Measurements from ENCODE around the gene FAM131B.

Gene FAM131B

DNA sequence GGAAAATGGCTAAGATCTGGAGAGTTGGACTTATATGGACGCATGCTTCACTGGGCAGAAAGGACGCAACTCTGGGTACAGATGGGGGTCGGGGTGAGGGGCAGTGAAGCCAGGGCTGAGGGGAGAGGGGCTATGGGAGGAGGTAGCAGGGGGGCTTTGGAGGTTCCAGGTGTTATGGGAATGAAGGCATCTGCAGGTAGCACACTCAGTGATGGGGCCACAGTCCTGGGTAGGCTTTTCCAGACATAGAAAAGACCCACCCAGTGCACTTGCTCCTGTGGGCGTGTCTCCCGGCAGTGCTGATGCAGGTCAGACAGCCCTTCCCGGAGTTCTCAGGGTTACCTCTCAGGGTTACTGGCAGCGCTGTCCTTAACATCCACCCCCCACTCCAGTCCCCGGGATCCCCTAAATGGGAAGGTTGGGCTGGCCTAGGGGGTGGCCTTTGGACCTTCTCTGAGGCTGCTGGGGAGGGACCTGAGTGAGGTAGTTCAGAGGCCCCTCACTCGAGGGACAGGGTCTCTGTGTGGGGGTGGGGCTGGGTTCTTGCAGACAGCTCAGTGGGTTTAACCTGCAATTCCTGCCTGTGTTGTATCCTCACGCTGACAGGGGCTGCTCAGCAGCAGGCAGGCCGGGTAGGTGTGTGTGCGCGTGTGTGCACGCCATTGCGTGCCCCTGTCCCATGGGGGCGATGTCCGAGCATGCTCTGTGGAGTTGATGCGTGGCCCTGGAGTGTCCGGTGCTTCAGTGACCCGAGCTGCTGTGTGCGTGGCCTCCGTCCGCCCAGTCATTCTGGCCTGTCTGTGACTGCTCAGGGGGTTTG, 24.9 kb upstream of the FAM131B start:
- Histone ChIP-seq H3K4me2 (peak overlapping the region; percentile 91 to 100 (median 98); a peak in 21 of 22 replicates), H3K4me1 (peaks cover 53 to 94% (median 63%) of the 10 kb centered on the region in 10 experiments), H3K4me3 (peak overlapping the region in 5 of 10 experiments; percentile 87 to 100 (median 99); a peak in 7 of 20 replicates), H3K9ac (peak overlapping the region in 7 of 11 experiments; percentile 3 to 65 (median 33); a peak in 9 of 22 replicates), H3K27me3 (no peaks in the 10 kb centered on the region), H3K36me3 (peaks cover 47 to 100% (median 93%) of the 10 kb centered on the region in 11 experiments), H3K9me3 (replicated peaks in 1 of 11) (no peaks in the 10 kb centered on the region), H4K20me1 (peaks cover 34 to 100% (median 93%) of the 10 kb centered on the region in 11 experiments; a peak in 21 of 22 replicates), H3K27ac (peak overlapping the region in 6 of 11 experiments; percentile 5 to 95 (median 27); a peak in 11 of 22 replicates)
- TF ChIP-seq Cebpa-rat (IDR thresholded peaks at IDR 0.05): no peak

DNA sequence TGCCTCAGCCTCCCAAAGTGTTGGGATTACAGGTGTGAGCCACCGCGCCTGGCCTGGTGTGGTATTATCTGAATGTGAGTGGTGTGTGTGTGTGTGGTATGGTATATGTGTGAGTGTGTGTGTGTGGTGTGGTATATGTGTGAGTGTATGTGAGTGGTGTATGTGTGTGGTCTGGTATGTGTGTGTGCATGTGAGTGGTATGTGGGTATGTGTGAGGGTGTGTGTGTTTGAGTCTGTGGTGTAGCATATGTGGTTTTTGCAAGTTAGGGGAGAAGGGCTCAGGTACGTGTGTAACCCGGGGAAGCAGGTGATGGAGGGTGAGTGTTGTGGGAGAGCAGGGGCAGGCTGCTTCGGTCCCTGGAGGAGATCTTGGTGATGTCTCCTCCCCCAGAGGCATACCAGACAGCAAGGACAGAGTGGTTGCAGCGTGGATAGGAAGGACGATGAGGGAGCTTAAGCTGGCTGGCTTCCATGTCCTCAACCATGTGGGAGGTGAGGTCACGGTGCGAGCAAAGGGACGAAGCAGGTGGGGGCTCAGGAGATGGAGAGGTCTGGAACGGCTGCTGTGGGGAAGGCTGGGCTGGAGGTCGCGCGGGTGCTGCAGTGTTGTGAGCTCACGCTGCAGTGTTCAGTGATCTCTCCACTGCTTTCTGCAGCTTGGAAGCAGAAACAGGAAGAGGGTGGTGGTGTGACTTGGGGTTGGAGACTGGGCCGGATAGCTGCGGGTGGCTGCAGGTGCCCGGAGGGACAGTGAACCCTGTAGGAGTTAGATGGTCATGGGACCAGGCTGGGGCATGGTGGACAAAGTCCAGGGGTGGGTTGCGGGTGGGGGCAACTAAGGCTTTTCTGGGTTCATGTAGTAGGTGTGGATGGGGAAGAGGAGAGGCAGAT, 23.6 kb upstream of the FAM131B start:
- Histone ChIP-seq H3K9ac (peak overlapping the region; percentile 51 to 98 (median 92)), H4K20me1 (peaks cover 40 to 97% (median 89%) of the 10 kb centered on the region in 11 experiments; a peak in 21 of 22 replicates), H3K4me3 (peak overlapping the region; percentile 32 to 100 (median 96); a peak in 19 of 20 replicates), H3K36me3 (peaks cover 35 to 97% (median 84%) of the 10 kb centered on the region in 11 experiments), H3K9me3 (replicated peaks in 1 of 11) (0 out of 22 replicates have a peak, but pooled peaks cover 0 to 7% (median 0%) of the 10 kb centered on the region in 11 experiments), H3K27me3 (no peaks in the 10 kb centered on the region), H3K4me2 (peak overlapping the region; percentile 91 to 100 (median 98)), H3K27ac (peak overlapping the region in 10 of 11 experiments; percentile 36 to 99 (median 78); a peak in 17 of 22 replicates), H3K4me1 (peaks cover 61 to 91% (median 62%) of the 10 kb centered on the region in 10 experiments)
- no peak for TF ChIP-seq Cebpa-rat (IDR thresholded peaks at IDR 0.05)

DNA sequence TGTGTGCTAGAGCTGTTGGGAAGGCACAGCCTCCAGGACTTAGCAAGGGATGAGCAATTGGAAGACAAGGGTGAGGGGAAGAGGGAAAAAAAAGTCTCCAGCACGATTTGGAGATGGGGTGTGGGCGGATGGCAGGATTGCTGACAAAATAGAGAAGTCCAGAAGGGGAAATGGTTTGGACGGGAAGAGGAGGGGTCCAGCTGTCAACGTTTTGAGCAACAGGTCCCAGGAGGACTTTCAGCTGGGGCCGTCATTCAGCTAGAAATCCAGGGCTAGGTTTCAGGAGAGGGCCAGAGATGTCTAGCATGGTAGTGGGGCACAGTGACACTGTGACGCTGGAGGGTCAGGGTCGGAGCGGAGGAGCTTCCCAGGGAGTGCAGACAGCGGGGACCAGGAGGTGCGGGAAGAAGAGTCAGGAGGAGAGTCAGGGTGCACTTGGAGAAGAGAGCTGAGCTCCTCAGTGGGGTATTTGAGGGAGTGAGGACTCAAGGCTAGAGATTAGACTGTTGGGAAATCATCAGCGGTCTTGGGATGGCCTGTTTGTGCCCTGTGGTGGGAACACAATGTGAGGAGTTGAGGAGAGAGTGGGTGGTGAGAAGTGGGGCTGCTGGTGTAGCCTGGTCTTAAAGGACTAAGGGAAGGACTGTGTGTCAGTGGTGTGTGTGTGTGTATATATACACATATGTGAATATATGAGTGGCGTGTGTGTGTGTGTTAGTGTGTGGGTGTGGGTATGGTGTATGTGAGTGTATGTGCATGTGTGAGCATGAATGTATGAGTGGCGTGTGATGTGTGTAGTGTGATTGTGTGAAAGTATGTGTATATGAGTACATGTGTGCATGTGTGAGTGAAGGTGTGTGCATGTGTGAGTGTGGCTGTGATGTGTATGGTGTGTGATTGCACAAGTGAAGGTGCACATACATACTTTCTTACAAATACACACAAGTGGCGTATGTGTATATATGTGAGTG, 22.4 kb upstream of the FAM131B start:
- H3K9me3 ChIP-seq (replicated peaks in 1 of 11): 0 out of 22 replicates have a peak, but pooled peaks cover 0 to 7% (median 0%) of the 10 kb centered on the region in 11 experiments
- peak overlapping the region; percentile 91 to 100 (median 98) for H3K4me2 ChIP-seq
- peak overlapping the region in 9 of 10 experiments; percentile 86 to 100 (median 96); a peak in 18 of 20 replicates for H3K4me3 ChIP-seq
- H3K27ac ChIP-seq: peak overlapping the region in 10 of 11 experiments; percentile 71 to 99 (median 90); a peak in 20 of 22 replicates
- TF ChIP-seq Cebpa-rat (IDR thresholded peaks at IDR 0.05): peak in 6 of 11 experiments; percentile 15 to 60 (median 39); a peak in 5 of 22 replicates
- peaks cover 40 to 85% (median 77%) of the 10 kb centered on the region in 11 experiments; a peak in 21 of 22 replicates for H4K20me1 ChIP-seq
- peaks cover 49 to 79% (median 63%) of the 10 kb centered on the region in 10 experiments for H3K4me1 ChIP-seq
- peak overlapping the region; percentile 57 to 98 (median 92) for H3K9ac ChIP-seq
- peaks cover 23 to 85% (median 72%) of the 10 kb centered on the region in 11 experiments for H3K36me3 ChIP-seq
- H3K27me3 ChIP-seq: no peaks in the 10 kb centered on the region

DNA sequence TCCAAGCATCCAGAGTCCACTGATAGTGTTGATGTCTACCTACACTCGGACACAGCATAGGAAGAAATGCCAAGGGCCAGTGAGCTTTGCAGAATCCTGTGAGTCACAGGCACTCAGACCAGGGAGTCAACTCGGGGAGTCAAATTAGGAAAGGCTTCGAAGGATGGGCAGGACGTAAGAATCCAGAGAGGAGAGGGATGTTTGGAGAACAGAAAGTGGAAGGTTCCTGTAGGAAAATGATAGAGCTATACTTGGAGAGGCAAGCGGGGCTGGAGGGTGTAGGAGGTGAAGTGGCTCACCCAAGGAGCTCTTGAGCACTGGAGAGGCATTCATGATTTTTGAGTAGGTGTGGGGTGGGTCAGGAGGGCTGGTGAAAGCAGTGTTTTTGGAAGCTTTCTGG, 21.6 kb upstream of the FAM131B start:
- peak overlapping the region; percentile 91 to 100 (median 98) for H3K4me2 ChIP-seq
- H3K4me1 ChIP-seq: peaks cover 46 to 79% (median 70%) of the 10 kb centered on the region in 10 experiments
- 0 out of 22 replicates have a peak, but pooled peaks cover 0 to 7% (median 0%) of the 10 kb centered on the region in 11 experiments for H3K9me3 ChIP-seq (replicated peaks in 1 of 11)
- TF ChIP-seq Cebpa-rat (IDR thresholded peaks at IDR 0.05): no peak
- peak overlapping the region in 9 of 10 experiments; percentile 86 to 100 (median 96); a peak in 18 of 20 replicates for H3K4me3 ChIP-seq
- peaks cover 15 to 77% (median 64%) of the 10 kb centered on the region in 11 experiments for H3K36me3 ChIP-seq
- no peaks in the 10 kb centered on the region for H3K27me3 ChIP-seq
- H3K27ac ChIP-seq: peak overlapping the region in 10 of 11 experiments; percentile 71 to 99 (median 90); a peak in 21 of 22 replicates
- peaks cover 39 to 77% (median 69%) of the 10 kb centered on the region in 11 experiments; a peak in 21 of 22 replicates for H4K20me1 ChIP-seq
- H3K9ac ChIP-seq: peak overlapping the region; percentile 57 to 98 (median 92); a peak in 21 of 22 replicates

DNA sequence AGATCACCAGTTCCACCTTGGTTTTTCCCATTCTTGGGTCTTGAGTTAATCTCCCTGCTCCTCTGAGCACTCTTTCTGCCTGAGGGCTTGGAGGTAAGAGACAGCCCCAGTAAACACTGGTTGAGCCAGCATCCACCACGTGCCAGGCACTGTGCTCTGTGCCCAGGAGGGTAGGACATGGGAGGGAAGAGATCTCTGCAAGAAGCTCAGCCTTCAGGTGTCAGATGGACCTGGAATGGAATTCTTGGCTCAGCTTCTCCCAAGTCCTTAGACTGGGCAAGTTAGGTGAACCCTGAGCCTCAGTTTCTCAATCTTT, 21.1 kb upstream of the FAM131B start:
- Histone ChIP-seq H3K9ac (peak overlapping the region; percentile 8 to 98 (median 92); a peak in 16 of 22 replicates), H3K36me3 (peaks cover 10 to 72% (median 59%) of the 10 kb centered on the region in 11 experiments), H3K27ac (peak overlapping the region; percentile 17 to 99 (median 90); a peak in 20 of 22 replicates), H3K4me3 (peak overlapping the region in 9 of 10 experiments; percentile 86 to 100 (median 96); a peak in 18 of 20 replicates), H3K4me1 (peaks cover 46 to 79% (median 75%) of the 10 kb centered on the region in 10 experiments), H4K20me1 (peaks cover 37 to 72% (median 64%) of the 10 kb centered on the region in 11 experiments; a peak in 21 of 22 replicates), H3K4me2 (peak overlapping the region; percentile 91 to 100 (median 98)), H3K27me3 (no peaks in the 10 kb centered on the region), H3K9me3 (replicated peaks in 1 of 11) (0 out of 22 replicates have a peak, but pooled peaks cover 0 to 7% (median 0%) of the 10 kb centered on the region in 11 experiments)
- TF ChIP-seq Cebpa-rat (IDR thresholded peaks at IDR 0.05): no peak

DNA sequence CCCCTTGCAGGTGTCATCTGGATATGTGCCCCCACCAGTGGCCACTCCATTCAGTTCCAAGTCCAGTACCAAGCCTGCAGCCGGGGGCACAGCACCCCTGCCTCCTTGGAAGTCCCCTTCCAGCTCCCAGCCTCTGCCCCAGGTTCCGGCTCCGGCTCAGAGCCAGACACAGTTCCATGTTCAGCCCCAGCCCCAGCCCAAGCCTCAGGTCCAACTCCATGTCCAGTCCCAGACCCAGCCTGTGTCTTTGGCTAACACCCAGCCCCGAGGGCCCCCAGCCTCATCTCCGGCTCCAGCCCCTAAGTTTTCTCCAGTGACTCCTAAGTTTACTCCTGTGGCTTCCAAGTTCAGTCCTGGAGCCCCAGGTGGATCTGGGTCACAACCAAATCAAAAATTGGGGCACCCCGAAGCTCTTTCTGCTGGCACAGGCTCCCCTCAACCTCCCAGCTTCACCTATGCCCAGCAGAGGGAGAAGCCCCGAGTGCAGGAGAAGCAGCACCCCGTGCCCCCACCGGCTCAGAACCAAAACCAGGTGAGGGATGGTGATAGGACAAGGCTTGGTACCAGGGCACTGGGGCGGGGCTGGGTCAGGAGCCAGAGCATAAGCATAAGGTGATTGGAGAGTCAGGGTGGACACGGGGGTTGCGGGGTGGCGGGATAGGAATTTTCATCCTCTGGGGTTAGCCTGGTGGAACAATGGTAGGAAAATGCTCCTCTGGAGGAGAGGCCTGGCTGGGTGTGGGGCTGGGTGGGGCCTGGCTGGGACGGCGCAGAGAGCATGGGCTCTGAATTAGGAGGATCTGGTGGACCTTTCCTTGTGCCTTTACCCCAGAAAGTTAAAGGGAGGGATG, 20.5 kb upstream of the FAM131B start:
- H3K4me3 ChIP-seq: peak overlapping the region in 9 of 10 experiments; percentile 86 to 100 (median 96); a peak in 18 of 20 replicates
- H3K4me2 ChIP-seq: peak overlapping the region; percentile 91 to 100 (median 98)
- H3K27me3 ChIP-seq: no peaks in the 10 kb centered on the region
- peak overlapping the region; percentile 73 to 99 (median 95); a peak in 21 of 22 replicates for H3K27ac ChIP-seq
- peak overlapping the region; percentile 85 to 100 (median 96); a peak in 21 of 22 replicates for H3K9ac ChIP-seq
- peaks cover 37 to 66% (median 58%) of the 10 kb centered on the region in 11 experiments; a peak in 21 of 22 replicates for H4K20me1 ChIP-seq
- H3K4me1 ChIP-seq: peaks cover 46 to 81% (median 78%) of the 10 kb centered on the region in 10 experiments
- peaks cover 4 to 66% (median 53%) of the 10 kb centered on the region in 11 experiments for H3K36me3 ChIP-seq
- 0 out of 22 replicates have a peak, but pooled peaks cover 0 to 7% (median 0%) of the 10 kb centered on the region in 11 experiments for H3K9me3 ChIP-seq (replicated peaks in 1 of 11)
- no peak for TF ChIP-seq Cebpa-rat (IDR thresholded peaks at IDR 0.05)
